ENCODE results near the gene KRTAP5-1.

KRTAP5-1 gene

DNA sequence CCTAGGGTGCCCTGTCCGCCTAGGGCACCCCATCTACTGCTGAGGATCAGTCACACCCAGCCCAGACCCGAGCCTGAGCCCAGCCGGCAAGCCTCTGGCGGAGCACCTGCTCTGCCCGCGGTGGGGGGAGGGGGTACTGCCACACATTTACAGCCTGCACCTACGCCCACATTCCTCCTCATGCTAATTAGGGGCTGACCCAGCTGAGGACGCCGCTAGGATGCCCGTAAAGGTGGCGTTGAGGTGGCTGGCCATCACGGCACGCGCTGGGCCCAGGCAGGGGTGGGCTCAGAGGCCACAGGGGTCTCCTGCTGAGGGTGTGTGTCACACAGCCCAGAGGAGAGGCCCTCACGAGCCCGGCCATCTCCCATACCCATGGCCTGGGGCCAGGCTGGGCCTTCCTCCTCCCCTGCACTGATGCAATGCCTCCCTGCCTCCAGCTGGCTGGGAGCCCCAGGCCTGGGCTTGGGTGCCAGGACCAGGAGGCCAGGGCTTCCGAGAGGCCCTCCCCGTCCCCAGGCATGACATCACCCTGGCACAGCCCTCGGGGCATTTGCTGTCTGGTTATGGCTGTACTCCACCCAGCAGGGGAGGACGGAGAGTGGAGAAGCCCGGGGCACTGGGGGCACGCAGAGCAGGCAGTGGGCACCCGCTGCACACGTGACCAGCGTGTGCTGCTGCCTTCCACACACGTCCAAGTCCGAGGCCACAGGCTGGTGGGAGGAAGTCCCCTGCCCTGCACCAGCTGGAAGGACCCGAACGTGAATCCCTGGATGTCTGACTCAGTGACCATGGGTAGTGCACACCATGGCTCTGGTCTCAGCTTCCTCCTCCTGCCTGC lies 25.8 kb downstream of the KRTAP5-1 start:
- DNase-seq = no peak

DNA sequence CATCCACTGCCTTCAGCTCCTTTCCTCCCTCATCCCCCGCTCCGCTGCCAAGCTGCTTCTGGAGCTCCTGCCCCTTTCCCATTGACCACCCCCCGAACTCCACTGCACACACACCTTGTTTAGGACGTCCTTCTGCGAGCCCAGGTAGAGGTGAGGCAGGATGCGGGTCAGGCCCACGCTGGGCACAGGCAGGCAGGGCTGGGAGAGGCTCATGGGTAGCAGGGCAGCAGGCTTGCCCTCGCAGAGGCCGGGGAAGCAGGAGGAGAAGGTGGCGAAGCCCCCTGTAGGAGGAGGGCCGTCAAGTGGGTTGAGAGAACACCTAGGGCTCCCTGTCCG lies 26.3 kb downstream of the KRTAP5-1 start:
- DNase-seq = no peak

DNA sequence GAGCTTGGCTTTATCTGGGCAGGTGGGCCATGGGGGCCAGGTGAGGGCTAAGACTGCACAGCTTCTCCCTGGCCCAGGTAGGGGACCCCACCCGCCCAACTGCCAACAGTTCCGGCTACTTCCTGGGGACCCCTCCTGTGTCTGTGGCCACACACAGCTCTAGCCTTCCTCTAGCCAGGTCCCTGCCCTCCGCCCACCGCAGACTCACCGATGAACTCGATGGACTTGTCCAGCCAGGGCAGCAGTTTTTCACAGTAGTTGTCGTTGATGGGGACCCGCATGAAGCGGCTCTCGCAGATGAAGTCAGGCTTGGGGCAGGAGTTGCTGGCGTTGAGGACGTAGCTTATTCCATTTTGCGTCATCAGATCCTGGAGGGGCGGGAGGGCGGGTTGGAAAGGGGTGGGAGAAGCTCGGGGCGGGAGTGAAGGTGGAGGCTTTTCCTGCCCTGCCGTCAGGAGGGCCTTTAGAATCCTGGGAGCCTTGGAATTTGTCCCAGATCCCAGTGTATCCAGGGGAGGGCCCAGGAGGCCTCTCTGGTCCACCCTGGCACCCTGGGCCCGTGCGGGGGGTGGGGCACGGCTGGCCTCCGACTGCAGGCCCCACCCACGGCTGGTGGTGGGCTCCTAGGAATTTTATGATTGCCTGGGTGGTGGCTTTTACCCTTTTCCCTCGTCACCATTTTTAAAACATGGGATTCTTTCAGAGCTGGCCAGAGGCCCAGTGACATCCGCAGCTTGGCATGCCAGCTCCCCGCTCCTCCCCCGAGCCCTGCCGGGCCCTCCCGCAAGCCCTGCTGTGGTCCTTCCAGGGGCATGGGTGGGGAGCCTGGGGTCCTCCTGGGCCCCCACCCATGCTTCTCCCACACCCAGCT lies 26.9 kb downstream of the KRTAP5-1 start:
- DNase-seq = no peak

DNA sequence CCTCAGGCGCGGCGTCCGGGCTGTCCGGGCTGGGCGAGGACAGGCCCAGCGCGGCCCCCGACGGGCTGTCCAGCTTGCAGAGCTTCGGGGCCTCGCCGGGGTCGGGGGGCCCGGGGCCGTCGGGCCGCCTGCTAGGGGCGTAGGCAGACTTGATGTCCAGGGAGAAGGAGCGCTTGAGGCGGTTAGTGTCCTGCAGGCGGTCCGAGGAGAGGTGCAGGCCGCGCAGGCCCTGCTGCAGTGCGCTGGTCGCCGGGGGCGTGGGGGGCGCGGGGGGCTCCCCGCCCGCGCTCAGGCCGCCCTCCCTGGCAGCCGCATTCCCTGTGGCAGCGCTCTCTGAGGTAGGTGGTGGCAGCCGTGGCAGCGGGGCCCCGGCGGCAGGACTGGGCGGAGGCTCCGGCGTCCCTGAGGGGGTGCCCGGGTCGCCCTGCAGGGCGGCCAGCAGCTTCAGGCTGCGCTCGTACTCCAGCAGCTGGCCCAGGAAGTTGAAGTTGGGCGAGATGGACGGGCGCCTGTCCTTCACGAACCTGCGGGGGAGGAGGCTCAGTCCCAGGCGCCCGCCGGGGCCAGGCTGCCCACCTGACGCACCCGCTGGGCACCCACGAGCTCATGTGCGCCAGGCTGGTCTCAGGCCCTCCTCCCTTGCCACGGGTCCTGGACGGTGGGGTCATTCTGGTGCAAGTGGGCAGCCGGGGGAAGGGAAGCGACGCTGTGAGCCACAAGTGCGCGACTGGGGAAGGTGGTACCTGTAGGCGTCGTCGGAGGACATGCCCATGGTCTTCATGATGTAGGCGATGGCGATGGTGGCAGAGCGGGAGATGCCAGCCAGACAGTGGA lies 27.8 kb downstream of the KRTAP5-1 start:
- no peak for DNase-seq

DNA sequence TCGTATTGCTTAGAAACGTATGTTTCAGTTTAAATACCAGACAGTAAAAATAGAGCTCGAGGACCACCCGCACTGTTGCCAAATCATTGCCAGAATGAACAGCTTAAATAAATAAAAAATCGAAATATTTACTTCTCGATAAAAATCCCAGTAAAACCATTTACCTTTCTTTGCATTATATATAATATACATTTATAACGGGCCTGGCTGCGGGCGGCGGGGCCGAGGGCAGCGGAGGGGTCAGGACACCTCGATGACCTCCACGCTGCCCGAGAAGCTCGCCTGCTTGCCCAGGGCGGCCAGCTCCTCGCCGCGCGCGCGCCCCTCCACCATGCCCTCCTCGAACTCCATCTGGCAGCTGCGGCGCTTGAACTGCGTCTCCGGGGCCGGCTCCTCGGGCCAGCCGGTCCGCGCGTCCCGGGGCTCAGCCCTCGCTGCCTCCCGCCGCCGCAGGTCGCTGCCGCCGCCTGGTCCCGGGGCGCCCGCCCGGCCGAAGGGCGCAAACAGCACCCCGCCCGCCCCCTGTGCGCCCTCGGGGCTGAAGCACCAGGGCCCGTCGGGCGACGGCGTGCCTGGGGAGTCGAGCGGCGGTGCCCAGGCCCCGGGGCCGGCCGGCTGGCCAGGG lies 28.7 kb downstream of the KRTAP5-1 start:
- no peak for DNase-seq

DNA sequence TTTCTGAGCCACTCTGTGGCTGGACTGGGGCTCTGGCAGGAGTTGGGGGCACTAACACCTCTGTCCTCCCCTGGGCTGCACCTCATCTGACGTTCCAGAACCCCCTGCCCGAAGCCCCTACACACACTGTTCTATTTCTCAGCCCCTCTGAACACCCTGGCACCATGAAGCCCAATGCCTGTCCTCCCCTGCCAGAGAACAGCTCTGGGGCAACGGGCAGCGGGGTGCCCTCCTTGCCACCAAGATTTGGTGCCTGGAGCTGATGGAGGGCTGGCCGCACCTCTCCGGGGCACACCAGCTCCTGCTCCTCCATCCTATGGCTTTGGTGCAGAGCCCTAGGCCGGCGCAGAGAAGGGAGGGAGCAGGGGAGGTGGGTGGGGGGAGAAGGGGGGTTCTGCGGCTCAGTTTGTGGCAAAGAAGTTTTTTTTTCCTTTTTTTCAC lies 29.4 kb downstream of the KRTAP5-1 start:
- no peak for DNase-seq

DNA sequence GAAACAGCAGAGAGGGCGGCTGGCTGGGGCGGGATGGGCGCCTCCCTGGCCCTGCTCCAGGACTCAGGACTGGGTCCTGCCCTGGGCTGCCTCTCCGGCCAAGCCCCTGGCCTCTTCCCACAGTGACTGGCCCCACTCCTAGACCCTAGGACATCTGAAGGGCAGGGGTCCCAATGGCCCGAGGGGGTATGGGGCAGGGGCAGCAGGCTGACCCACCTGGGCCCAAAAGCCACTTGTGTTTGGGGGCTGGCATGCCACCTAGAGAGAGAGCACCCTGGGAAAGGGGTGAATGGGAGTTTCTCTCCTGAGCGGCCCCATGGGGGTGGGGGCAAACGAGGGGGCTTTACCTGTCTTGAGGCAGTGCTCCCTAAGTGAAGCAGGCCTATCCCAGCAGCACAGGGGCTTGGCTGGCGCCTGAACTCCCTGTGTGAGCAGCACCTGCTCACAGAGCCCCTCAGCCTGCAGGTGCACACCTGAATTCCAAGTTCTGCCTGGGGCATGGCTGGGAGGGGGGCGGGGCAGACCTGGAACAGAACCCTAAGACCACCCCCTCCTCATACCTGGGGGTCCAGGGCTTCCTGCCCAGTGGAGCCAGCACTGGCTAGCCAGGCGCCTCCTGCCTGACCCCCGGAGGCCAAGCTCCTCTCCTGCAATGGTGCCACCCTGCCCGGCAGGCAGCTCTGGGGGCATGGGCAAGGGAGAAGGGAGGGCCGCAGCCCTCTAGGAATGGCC lies 29.9 kb downstream of the KRTAP5-1 start:
- no peak for DNase-seq

DNA sequence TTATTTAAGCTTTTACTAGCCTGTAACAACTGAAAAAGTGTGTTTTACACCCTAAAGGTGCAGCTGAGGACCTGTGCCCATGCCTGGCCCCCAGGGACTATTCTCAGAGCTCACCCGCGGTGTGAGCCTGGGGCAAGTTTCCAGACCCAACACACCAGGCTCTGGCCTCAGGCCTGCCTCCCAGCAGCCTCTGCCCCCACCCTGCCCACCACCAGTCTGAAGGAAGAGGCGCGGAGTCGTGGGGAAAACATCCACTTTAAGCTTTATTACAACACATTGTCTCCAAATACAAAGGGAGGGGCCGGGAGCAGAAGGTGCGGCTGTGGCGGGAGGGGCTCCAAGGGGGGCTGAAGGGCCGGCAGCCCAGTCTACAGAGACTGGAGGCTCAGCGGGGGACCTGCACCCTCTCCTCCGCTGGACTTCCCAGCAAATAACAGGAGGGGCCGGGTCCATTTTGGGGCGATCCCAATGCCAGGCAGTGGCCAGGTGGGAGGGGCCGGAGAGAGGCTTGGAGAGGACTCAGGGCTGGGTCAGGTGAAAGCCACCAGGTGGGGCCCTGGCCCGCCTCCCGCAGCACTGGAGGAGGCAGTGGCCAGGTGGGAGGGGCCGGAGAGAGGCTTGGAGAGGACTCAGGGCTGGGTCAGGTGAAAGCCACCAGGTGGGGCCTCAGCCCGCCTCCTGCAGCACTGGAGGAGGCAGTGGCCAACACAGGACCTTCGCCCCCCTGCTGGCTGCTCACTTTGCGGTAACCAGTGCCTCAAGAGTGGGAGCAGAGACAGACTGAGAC lies 31.1 kb downstream of the KRTAP5-1 start:
- DNase-seq = no peak

DNA sequence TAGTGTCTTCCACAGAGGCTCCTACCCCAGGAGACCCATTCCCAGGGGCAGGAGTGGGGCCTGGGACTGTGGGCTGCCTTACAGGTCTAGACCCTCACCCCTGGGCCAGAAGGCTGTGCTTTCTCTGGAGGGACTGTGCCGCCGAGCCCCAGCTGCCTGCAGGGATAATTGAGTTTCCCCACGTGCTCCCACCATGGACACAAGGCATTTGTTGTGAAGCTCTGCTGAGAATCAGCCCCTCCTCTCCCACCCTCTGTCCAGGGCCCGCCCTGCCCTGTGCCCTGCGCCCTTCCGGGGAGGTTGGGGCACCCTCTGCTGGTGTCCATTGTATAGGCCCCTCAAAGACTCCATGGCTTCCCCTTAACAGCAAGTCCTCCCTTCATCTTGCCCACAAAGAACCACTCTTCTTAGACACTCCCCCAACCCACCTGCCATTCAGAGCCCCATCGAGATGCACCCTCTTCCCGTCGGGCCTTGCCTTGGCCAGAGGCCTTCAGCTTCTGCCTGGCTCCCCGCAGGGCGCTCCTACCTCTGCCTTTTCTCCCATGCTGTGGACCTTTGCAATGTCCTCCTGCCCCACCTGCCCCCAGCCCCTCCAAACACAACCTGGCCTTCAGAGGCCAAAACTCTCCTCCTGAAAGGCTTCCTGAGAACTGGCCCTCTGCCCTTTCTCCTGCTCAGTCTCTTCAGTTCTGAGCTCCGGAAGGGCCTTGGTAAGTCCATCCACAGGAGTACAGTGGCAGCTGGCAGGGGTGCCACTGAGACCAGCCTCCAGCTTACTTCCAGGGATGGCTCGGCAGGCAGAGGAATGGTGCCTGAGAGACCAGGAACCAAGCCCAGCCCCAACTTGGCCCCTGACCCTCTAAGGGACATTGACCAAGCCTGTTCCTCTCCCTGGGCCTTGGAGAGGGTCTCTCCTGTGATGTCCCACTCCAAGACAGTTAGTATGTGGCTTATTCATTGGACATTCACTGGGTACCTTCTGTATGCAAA lies 35.4 kb downstream of the KRTAP5-1 start:
- no peak for DNase-seq

DNA sequence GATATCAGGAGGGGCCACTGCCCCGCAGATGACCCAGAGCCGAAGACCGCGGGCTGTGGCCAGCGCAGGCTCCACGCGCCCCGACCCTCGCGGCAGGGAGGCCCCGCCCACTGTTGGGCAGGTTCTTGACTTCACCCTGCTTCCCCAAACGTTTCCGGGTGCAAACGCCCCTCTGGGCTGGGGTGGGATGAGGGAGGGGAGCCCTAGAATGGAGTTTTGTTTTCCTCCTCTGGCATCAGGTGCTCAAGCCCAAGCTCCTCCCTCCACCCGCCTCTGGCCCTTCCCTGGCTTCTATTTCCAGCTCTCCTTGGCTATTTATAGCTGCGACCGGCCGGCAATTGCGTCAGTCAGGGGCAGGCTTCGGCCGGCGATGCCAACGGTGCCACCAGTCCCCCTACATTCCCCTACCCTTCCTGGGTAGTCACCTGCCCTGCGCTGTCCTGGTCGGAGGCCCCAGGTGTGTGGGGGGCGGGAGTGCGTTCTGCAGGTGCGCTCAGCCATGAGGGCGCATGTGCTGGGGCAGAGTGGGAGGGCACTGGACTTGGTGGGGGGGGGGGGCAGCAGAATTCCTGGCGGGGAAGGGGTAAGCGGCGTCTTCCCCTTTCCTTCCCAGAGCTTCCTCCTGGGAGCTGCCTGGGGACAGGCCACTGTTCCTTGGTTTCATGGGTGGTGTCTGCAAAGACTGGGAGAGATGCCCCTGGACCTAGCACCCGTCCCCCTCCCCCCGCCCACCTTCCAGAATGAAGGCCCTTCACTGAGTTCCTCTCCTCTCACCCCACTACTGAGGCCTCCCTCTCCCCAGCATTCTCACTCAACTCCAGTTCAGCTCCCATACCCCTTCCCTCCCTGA lies 36.6 kb downstream of the KRTAP5-1 start:
- no peak for DNase-seq

DNA sequence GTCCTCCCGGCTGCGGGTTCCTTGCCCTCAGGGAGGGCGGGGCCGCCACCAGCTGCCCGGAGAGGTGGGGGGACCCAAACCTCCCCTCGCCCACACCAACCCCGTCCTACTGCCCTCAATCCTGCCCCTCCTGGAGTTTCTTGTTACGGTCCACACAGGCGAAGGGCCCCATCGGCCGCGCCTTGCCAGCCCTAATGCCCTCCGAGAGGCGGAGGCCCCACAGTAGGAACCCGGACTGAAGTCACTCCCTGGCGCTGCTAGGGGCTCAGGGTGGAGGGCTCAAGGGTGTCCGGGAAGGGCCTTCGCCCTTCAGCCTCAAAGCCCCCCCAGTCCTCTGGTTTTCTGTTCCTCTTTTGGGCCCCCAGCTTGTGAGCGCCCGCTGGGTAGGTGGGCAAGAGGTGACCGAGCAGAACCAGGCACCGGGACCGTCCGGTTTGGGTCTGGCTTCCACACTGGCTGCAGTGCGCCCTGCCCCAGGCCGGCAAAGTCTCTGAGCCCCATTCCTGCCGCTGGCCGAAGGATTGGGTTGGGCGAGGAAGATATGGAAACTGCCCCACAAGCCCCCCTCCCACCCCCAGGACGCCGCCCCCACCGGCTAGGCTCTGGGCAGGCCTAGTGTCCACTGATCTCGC lies 37.5 kb downstream of the KRTAP5-1 start:
- no peak for DNase-seq

DNA sequence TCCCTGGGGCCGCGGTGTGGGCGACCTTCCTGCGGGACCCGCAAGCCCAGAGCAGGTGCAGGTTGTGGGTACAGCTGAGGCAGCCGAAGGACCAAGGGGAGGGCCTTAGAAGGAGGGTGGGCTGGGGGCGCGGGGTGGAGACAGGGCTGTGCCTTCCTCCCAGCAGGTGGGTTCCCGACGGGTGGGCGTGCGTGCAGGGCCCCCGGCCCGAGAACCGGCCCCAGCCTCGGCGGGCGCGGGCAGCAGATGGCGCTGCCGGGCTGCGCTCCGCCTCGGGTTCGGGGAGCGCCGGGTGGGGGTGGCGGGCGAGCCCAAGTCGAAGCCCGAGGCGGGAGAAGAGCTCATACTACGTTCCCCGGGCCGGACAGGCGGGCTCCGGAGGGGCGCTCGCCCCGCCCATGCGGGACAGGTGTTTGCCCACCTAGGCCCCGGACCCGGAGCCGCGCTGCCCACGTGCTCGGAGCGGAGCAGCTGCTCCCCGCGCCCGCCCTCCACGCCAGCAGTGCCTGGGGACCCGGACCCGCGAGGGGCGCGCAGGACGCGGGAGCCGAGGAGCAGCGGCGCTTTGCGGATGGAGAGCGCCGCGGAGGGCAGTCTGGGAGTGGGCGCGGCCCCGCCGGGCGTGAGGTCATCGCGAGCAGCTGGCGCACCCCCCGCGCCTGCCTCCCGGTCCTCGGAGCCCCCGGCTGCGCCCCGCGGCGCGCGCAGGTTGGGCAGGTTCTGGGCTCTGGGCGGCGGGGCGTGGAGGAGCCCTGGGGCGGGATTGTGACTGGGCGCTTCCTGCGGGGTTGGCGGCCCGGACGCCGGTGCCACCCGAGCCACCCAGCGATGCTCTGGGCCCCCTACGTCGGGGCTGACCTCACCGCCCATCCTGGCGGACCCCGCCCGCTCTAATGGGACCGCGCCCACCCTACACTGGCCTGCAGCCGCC lies 38.3 kb downstream of the KRTAP5-1 start:
- DNase-seq = peak; percentile 26

DNA sequence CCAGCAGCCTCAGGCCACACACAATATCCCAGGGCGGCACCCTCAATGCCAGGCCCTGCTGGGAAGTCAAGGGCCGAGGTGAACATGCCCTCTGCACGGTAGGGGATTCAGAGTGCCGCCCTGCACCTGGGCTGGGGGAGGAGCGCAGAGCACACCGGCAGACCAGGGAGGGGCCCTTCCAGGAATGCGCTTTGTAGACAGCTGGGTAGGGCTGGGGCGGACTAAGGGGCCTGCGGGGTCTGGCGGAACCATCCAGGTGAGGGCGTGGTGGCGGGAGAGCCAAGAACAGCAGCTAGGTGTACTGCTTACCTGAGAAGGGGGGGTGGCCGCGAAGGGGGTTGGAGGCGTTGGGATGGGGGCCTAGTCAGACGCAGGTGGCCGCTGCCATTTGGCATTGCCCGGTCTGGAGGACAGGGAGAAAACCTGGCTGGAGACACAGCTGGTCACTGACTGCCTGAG lies 39.0 kb downstream of the KRTAP5-1 start:
- no peak for DNase-seq

DNA sequence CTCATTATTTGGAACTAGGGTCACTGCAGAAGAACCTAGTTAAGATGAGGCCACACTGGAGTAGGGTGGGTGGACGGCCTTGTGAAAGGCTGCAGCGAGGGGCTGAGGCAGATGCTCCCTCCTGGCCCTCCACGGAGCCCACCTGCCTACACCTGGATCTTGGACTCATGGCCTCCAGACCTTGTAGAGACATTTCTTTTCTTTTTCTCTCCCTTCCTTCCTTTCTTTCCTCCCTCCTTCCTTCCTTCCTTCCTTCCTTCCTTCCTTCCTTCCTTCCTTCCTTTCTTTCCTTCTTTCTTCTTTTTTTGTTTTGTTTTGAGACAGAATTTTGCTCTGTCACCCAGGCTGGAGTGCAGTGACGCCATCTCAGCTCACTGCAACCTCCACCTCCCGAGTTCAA lies 39.7 kb downstream of the KRTAP5-1 start:
- no peak for DNase-seq

DNA sequence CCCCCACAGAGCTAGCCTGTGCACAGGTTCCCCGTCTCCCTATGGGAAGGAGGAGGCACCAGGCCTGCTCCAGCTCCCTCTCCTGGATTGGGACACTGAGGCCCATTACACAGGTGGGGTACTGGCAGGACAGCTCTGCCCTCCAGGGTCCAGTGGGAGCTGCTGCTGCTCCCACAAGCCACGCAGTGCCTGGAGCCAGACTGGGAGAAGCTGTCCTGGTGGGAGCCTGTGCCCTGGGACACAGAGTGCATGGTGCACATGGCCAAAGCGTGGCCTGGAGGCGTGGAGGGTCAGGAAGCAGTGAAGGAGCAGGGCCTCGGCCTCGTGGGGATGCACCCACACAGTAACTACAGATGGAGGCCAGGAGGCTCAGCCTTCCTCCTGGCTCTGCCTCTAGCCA lies 40.5 kb downstream of the KRTAP5-1 start:
- DNase-seq = no peak

DNA sequence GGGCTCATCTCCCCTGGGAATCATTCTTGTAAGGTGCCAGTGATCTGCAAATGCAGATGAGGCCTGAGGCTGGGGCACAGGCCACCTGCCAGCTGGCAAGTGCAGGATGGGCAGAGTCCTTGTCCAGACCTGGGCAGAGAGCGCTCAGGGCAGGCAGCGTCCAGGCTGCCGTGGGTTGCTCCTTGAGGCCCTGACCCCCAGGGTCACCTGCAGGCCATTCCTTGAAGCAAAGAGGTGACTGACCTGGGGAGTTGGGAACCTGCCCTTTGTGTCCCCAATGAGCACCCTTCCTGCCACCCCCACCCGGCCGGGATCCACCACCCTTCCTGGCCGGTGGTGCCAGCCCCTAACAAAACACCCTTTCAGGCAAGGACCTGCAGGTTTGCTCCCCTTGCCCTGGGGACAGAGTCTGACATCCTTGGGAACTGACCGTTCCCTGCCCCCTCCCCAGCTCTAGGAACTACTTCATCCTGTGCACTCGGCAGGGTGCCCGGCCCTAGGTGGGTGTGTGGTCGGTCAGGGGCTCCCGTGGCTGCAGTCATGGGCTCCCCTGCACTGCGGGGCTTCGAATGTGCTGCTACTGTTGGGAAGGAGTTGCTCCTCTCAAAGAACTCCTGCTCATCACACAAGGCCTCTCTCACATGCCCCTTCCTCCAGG lies 41.3 kb downstream of the KRTAP5-1 start:
- no peak for DNase-seq

DNA sequence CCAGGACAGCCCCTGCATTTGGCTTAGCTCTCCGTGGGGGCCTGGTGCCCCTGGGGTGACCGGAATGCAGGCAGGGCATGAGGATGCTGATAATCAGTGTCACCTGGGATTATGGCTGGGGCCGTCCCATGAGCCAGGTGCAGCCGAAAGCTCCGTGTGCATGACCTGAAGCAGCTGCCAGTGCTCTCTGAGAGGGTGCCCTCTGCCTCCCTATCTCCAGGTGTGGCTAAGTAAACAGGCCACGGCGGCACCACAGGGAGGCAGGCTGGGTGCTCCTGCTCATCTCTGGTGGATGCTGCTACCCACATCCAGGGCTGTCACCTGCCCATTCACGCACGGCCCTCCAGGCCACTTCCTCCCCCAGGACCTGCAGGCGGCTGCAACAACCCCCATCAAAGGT lies 42.8 kb downstream of the KRTAP5-1 start:
- DNase-seq = no peak
